AML-193 (cell line): ENCODE results near the gene IL3RA.
"Not testable (repeated sequence)": the region's sequence is repeated elsewhere in the genome, so short reads cannot be mapped to it uniquely, and the experiment has no call there.

Experiments used
- DNase-seq, 2 experiments: peaks; one replicate each; lab custom pipeline; 2025; lab: John Stamatoyannopoulos, UW

The IL3RA gene

GRCh38 chrX:1423215-1423614 is 86.6 kb downstream of the IL3RA start:
- no peak for DNase-seq

GRCh38 chrX:1424147-1424851 is 87.7 kb downstream of the IL3RA start:
- no peak for DNase-seq

GRCh38 chrX:1425381-1425780 is 88.8 kb downstream of the IL3RA start:
- no peak for DNase-seq

- DNase-seq, result not testable (repeated sequence)
Observed at GRCh38 chrX:1426321-1426720, 89.7 kb downstream of the IL3RA start.

GRCh38 chrX:1427756-1428155 is 91.2 kb downstream of the IL3RA start:
- no peak for DNase-seq

- DNase-seq, result no peak
Observed at GRCh38 chrX:1430451-1430850, 93.9 kb downstream of the IL3RA start.
